H1 (cell line): ENCODE results near the gene ZSWIM6. TPM values are rescaled to one million over a fixed set of nuclear protein-coding genes. Genes with fewer than 3 reads are reported as not detected.

Experiments
- CTCF ChIA-PET: fragments of 300-600 bp; sonication (Branson Sonifier 250); formaldehyde crosslinking; loops from one replicate; lab custom pipeline; 2021; ENCODE audit not compliant: partially characterized antibody; lab: Charles Lee
- POLR2A ChIA-PET: fragments of 300-600 bp; sonication (Branson Sonifier 250); formaldehyde crosslinking; loops from one replicate; lab custom pipeline; 2021; ENCODE audit warnings: inconsistent platforms; ENCODE audit not compliant: partially characterized antibody; lab: Charles Lee
- DNase-seq, 2 experiments: peaks; one replicate each; pipeline versions ENCODE4 v3.0.0 to v3.0.0-alpha.2; 2010 to 2022; ENCODE audit warnings: low spot score in 2 of 2, low read depth in 1 of 2, mixed read lengths in 1 of 2
- FAIRE-seq: peaks from 2 replicates; lab custom pipeline; 2011; peaks lifted over from hg19 to GRCh38; lab: Jason Lieb, UNC
- H2AFZ ChIP-seq: 2 replicates; pipeline ENCODE4 v1.8.1; 2012; ENCODE audit warnings: low read length, inconsistent platforms
- H2AK5ac ChIP-seq: 2 replicates; pipeline ENCODE4 v1.6.1; 2013; ENCODE audit warnings: low read depth, low read length
- H2BK120ac ChIP-seq: replicated peaks from 2 replicates; pipeline ENCODE3; 2013; ENCODE audit warnings: low read depth, low read length, inconsistent platforms
- H2BK12ac ChIP-seq: 2 replicates; pipeline ENCODE4 v1.6.1; 2013; ENCODE audit warnings: low read depth, low read length
- H2BK15ac ChIP-seq: 2 replicates; pipeline ENCODE4 v1.6.1; 2013; ENCODE audit warnings: low read length
- H2BK20ac ChIP-seq: 2 replicates; pipeline ENCODE4 v1.6.1; 2013; ENCODE audit warnings: low read length
- H2BK5ac ChIP-seq: 2 replicates; pipeline ENCODE4 v1.6.1; 2013; ENCODE audit warnings: low read depth, low read length
- H3K14ac ChIP-seq: 2 replicates; pipeline ENCODE4 v1.6.1; 2013; ENCODE audit warnings: inconsistent platforms; ENCODE audit not compliant: insufficient read length
- H3K18ac ChIP-seq: 2 replicates; pipeline ENCODE4 v1.6.1; 2013; ENCODE audit warnings: low read length; ENCODE audit errors: extremely low read depth
- H3K23ac ChIP-seq: 2 replicates; pipeline ENCODE4 v1.6.1; 2013; ENCODE audit warnings: inconsistent platforms; ENCODE audit not compliant: insufficient read length
- H3K23me2 ChIP-seq: 2 replicates; pipeline ENCODE4 v1.6.1; 2013; ENCODE audit warnings: low read depth, low read length
- H3K27ac ChIP-seq: 2 replicates; pipeline ENCODE4 v1.6.1; 2011; ENCODE audit warnings: low read depth, low read length, inconsistent platforms
- H3K27me3 ChIP-seq, 4 experiments: replicated peaks in 1 of 4; 1 replicate in 1 of 4; 2 replicates in 3 of 4; pipeline versions ENCODE4 v1.6.1 to v1.8.1; 2011 to 2013; ENCODE audit warnings: low read length in 3 of 4, mild to moderate bottlenecking in 3 of 4, inconsistent platforms in 2 of 4, mixed read lengths in 2 of 4, moderate library complexity in 1 of 4; ENCODE audit not compliant: control insufficient read depth in 3 of 4, insufficient read depth in 3 of 4; ENCODE audit errors: extremely low read depth in 1 of 4
- H3K36me3 ChIP-seq, 4 experiments: 2 replicates each; pipeline versions ENCODE4 v1.6.1 to v1.8.1; 2011 to 2013; ENCODE audit warnings: mild to moderate bottlenecking in 4 of 4, low read length in 3 of 4, moderate library complexity in 2 of 4, control low read depth in 1 of 4, inconsistent platforms in 1 of 4; ENCODE audit not compliant: insufficient read depth in 4 of 4, control insufficient read depth in 2 of 4
- H3K4ac ChIP-seq: replicated peaks from 2 replicates; pipeline ENCODE3; 2013; ENCODE audit warnings: low read length, low read depth, mixed read lengths, inconsistent platforms; ENCODE audit not compliant: insufficient read length
- H3K4me1 ChIP-seq, 4 experiments: replicated peaks in 1 of 4; 1 replicate in 1 of 4; 2 replicates in 3 of 4; pipeline versions ENCODE4 v1.6.1 to v1.8.1; 2011 to 2013; ENCODE audit warnings: low read length in 3 of 4, inconsistent platforms in 2 of 4, mixed read lengths in 1 of 4; ENCODE audit not compliant: insufficient read depth in 4 of 4, control insufficient read depth in 3 of 4
- H3K4me2 ChIP-seq, 2 experiments: 2 replicates each; pipeline versions ENCODE4 v1.6.1 to v1.8.1; 2011 to 2013; ENCODE audit warnings: low read depth in 2 of 2, low read length in 2 of 2, control low read depth in 1 of 2, inconsistent platforms in 1 of 2, mild to moderate bottlenecking in 1 of 2; ENCODE audit not compliant: insufficient read depth in 1 of 2
- H3K4me3 ChIP-seq, 4 experiments: fragments of 200-600, 300-600 bp in 1 of 4; sonication (generic), shearing (Covaris generic), sonication (Bioruptor Twin) in 1 of 4; 2 replicates each; pipeline versions ENCODE4 v1.5.1 to v1.8.1; 2011 to 2016; ENCODE audit warnings: low read length in 4 of 4, low read depth in 3 of 4, control low read depth in 2 of 4, inconsistent platforms in 2 of 4, mild to moderate bottlenecking in 2 of 4, mixed read lengths in 1 of 4, moderate library complexity in 1 of 4; ENCODE audit not compliant: insufficient read depth in 2 of 4; ENCODE audit errors: extremely low read depth in 1 of 4
- H3K56ac ChIP-seq: replicated peaks from 2 replicates; pipeline ENCODE3; 2013; ENCODE audit warnings: low read depth, mild to moderate bottlenecking, mixed read lengths, low read length, inconsistent platforms; ENCODE audit not compliant: insufficient read length
- H3K79me1 ChIP-seq: 2 replicates; pipeline ENCODE4 v1.6.1; 2013; ENCODE audit warnings: low read depth, low read length, control low read depth
- H3K79me2 ChIP-seq, 2 experiments: 2 replicates each; pipeline versions ENCODE4 v1.6.1 to v1.8.1; 2012 to 2013; ENCODE audit warnings: low read length in 2 of 2, mild to moderate bottlenecking in 2 of 2, inconsistent platforms in 1 of 2; ENCODE audit not compliant: insufficient read depth in 2 of 2, control insufficient read depth in 1 of 2
- H3K9ac ChIP-seq, 4 experiments: replicated peaks in 1 of 4; 1 replicate in 1 of 4; 2 replicates in 3 of 4; pipeline versions ENCODE4 v1.6.1 to v1.8.1; 2011 to 2013; ENCODE audit warnings: low read depth in 3 of 4, low read length in 3 of 4, control low read depth in 2 of 4, mild to moderate bottlenecking in 2 of 4, moderate library complexity in 2 of 4, inconsistent platforms in 1 of 4; ENCODE audit errors: extremely low read depth in 1 of 4
- H3K9me3 ChIP-seq, 2 experiments: 2 replicates each; pipeline versions ENCODE4 v1.6.1 to v1.8.1; 2012 to 2013; ENCODE audit warnings: mild to moderate bottlenecking in 2 of 2, moderate library complexity in 2 of 2, control low read depth in 1 of 2, inconsistent platforms in 1 of 2, low read depth in 1 of 2, low read length in 1 of 2, mixed read lengths in 1 of 2; ENCODE audit not compliant: insufficient read depth in 2 of 2
- H4K20me1 ChIP-seq, 2 experiments: replicated peaks in 1 of 2; 2 replicates each; pipeline versions ENCODE3 to v1.8.1; 2011 to 2013; ENCODE audit warnings: inconsistent platforms in 2 of 2, low read length in 2 of 2, mild to moderate bottlenecking in 1 of 2; ENCODE audit not compliant: insufficient read depth in 2 of 2, control insufficient read depth in 1 of 2
- H4K5ac ChIP-seq: 2 replicates; pipeline ENCODE4 v1.6.1; 2013; ENCODE audit warnings: low read length, low read depth, mixed read lengths, inconsistent platforms; ENCODE audit not compliant: insufficient read length
- H4K8ac ChIP-seq: 2 replicates; pipeline ENCODE4 v1.8.0; 2013; ENCODE audit warnings: mild to moderate bottlenecking, moderate library complexity, low read length, inconsistent platforms; ENCODE audit not compliant: insufficient read depth; ENCODE audit errors: extremely low read depth
- H4K91ac ChIP-seq: replicated peaks from 2 replicates; pipeline ENCODE3; 2013; ENCODE audit warnings: low read length, mixed read lengths, inconsistent platforms; ENCODE audit not compliant: insufficient read length
- ASH2L ChIP-seq: fragments of 200-600, 300-600 bp; sonication (generic); IDR thresholded peaks from one replicate; pipeline ENCODE4 v1.7.1; 2017; ENCODE audit warnings: low read length
- BACH1 ChIP-seq: IDR thresholded peaks from 2 replicates; pipeline ENCODE4 v1.6.1; 2012; ENCODE audit warnings: low read length, improper control_type of control experiment
- CBX5 ChIP-seq: fragments of 300-800, 300-1000 bp; sonication (generic); IDR thresholded peaks from 2 replicates; pipeline ENCODE4 v1.7.1; 2016; ENCODE audit warnings: antibody characterized with exemption, low read length, low read depth
- CHD2 ChIP-seq: IDR thresholded peaks from 2 replicates; pipeline ENCODE4 v1.6.1; 2012; ENCODE audit warnings: low read length, improper control_type of control experiment
- EZH2 ChIP-seq: fragments of 200-600 bp; sonication (generic); IDR thresholded peaks from 2 replicates; pipeline ENCODE4 v1.7.1; 2012; ENCODE audit warnings: low read depth, mild to moderate bottlenecking, moderate library complexity, low read length, inconsistent platforms; ENCODE audit not compliant: severe bottlenecking
- HDAC6 ChIP-seq: IDR thresholded peaks from one replicate; pipeline ENCODE4 v1.7.1; 2012; ENCODE audit warnings: low read depth, mild to moderate bottlenecking, inconsistent platforms, low read length, moderate library complexity
- KDM4A ChIP-seq: IDR thresholded peaks from one replicate; pipeline ENCODE4 v1.7.1; 2012; ENCODE audit warnings: low read depth, mild to moderate bottlenecking, moderate library complexity, low read length, inconsistent platforms; ENCODE audit not compliant: severe bottlenecking
- KDM5A ChIP-seq: fragments of 200-600 bp; IDR thresholded peaks from 2 replicates; pipeline ENCODE4 v1.7.1; 2012; ENCODE audit warnings: mild to moderate bottlenecking, low read length, inconsistent platforms, mixed read lengths
- PHF8 ChIP-seq: fragments of 200-600 bp; sonication (generic); conservative IDR thresholded peaks from 2 replicates; pipeline ENCODE4 v1.7.1; 2012; ENCODE audit warnings: low read depth, mild to moderate bottlenecking, inconsistent platforms, low read length, moderate library complexity
- POLR2AphosphoS5 ChIP-seq: IDR thresholded peaks from 2 replicates; pipeline ENCODE4 v1.6.1; 2011; ENCODE audit warnings: low read depth, low read length
- RBBP5 ChIP-seq: IDR thresholded peaks from 2 replicates; pipeline ENCODE4 v1.7.1; 2012; ENCODE audit warnings: low read depth, mild to moderate bottlenecking, inconsistent platforms, low read length, moderate library complexity, borderline replicate concordance
- TAF1 ChIP-seq: IDR thresholded peaks from 2 replicates; pipeline ENCODE4 v1.6.1; 2011; ENCODE audit warnings: mild to moderate bottlenecking, low read depth, low read length
- TCF12 ChIP-seq: IDR thresholded peaks from 2 replicates; pipeline ENCODE4 v1.6.1; 2011; ENCODE audit warnings: low read depth, mild to moderate bottlenecking, low read length
- WGBS, 2 experiments: shearing (Covaris generic) in 1 of 2; methylation state at CpG; one replicate each; pipeline versions ENCODE4 v1.1.6 to v1.1.7; 2013 to 2015; ENCODE audit warnings: low lambda C conversion rate in 2 of 2, mixed read lengths in 2 of 2, inconsistent platforms in 1 of 2, low coverage in 1 of 2, missing lambda C conversion rate in 1 of 2; ENCODE audit not compliant: insufficient replicate concordance in 2 of 2, insufficient coverage in 1 of 2, insufficient read length in 1 of 2; ENCODE audit errors: extremely low coverage in 1 of 2, missing lambda C conversion rate in 1 of 2; 5-methylcytosine and 5-hydroxymethylcytosine counted together
- polyA plus RNA-seq, 7 experiments: library from polyadenylated mRNA; depleted of rRNA in 3 of 7; stranded (reverse) in 5 of 7; unstranded in 2 of 7; fragments of >200 nt in 5 of 7; fragments of 200-250 nt in 2 of 7; gene quantifications; 1 replicate in 5 of 7; 2 replicates in 1 of 7; 4 replicates in 1 of 7; pipeline versions ENCODE4 v1.2.1 to v1.2.3, GENCODE V29; 2011 to 2013; ENCODE audit warnings: missing spikeins in 2 of 7, mixed read lengths in 2 of 7
- total RNA-seq: library from RNA; stranded (reverse); fragmentation: NEBNext Ultra II Directional; extraction: Animal tissue kit (Norgen Biotek cat#: 25700); gene quantifications from 2 replicates; pipeline ENCODE4 v1.2.1, GENCODE V29; 2021

The ZSWIM6 gene
- total and polyA plus RNA-seq, 2 of the 8 experiments (the other 6 are each of a cell fraction or from before 2014, with no cell fraction given): 7.9 to 12.4 TPM

GRCh38 chr5:61410811-61411210, 78.8 kb downstream of the ZSWIM6 start:
- H3K27me3 ChIP-seq: no peaks in the 10 kb centered on the region
- H3K4me2 ChIP-seq: no peak overlapping the region
- no peak overlapping the region for H2BK20ac ChIP-seq
- ChIA-PET POLR2A (no interaction called here), CTCF (interaction anchor here (0.6 kb wide), 1 partner anchor 72 kb away, joined by 4 read pairs; no protein-coding TSS in a partner anchor)
- H3K18ac ChIP-seq: no peak overlapping the region
- H3K36me3 ChIP-seq: no peaks in the 10 kb centered on the region
- H3K4me3 ChIP-seq: no peak overlapping the region
- H3K9ac ChIP-seq: no peak overlapping the region
- no peak overlapping the region for H3K27ac ChIP-seq
- H3K4me1 ChIP-seq: peaks cover 5 to 30% (median 14%) of the 10 kb centered on the region in 4 experiments; a peak in 6 of 7 replicates
- H3K79me1 ChIP-seq: no peaks in the 10 kb centered on the region; the same call in 1 of the 2 replicates
- no peaks in the 10 kb centered on the region for H3K9me3 ChIP-seq
- no peak overlapping the region for H3K4ac ChIP-seq
- peaks cover 0 to 2% of the 10 kb centered on the region in 2 experiments for H4K20me1 ChIP-seq
- peaks cover 0 to 50% of the 10 kb centered on the region in 2 experiments; a peak in 2 of 4 replicates for H3K79me2 ChIP-seq
- FAIRE-seq: no peak
- no peaks in the 10 kb centered on the region for H3K23me2 ChIP-seq
- H3K14ac ChIP-seq: no peak overlapping the region
- no peak overlapping the region for H4K5ac ChIP-seq
- no peak for DNase-seq
- no peak overlapping the region for H2AK5ac ChIP-seq
- 88% methylated on average over 5 of the region's 5 CpGs; no CpG with 5 or more reads in 1 of the 2 experiments for WGBS, 2 experiments
- no peak overlapping the region for H2BK15ac ChIP-seq
- H4K91ac ChIP-seq: no peak overlapping the region
- no peak overlapping the region for H2BK120ac ChIP-seq
- H2BK12ac ChIP-seq: no peak overlapping the region
- no peak overlapping the region for H3K23ac ChIP-seq
- no peak overlapping the region for H2AFZ ChIP-seq
- H4K8ac ChIP-seq: no peak overlapping the region
- no peak overlapping the region for H3K56ac ChIP-seq
- H2BK5ac ChIP-seq: no peak overlapping the region
- TF ChIP-seq KDM4A (no peak), RBBP5 (no peak), ASH2L (no peak), BACH1 (no peak), HDAC6 (no peak), EZH2 (no peak), KDM5A (no peak), TAF1 (no peak), PHF8 (no peak), TCF12 (no peak), CHD2 (no peak), CBX5 (no peak), POLR2AphosphoS5 (no peak)
